AG20443 (cell line): ENCODE results near the gene COL15A1.

Experiments used
- DNase-seq: peaks from one replicate; pipeline ENCODE4 v3.0.0; 2012; ENCODE audit warnings: low spot score, mixed read lengths

Gene COL15A1

DNA sequence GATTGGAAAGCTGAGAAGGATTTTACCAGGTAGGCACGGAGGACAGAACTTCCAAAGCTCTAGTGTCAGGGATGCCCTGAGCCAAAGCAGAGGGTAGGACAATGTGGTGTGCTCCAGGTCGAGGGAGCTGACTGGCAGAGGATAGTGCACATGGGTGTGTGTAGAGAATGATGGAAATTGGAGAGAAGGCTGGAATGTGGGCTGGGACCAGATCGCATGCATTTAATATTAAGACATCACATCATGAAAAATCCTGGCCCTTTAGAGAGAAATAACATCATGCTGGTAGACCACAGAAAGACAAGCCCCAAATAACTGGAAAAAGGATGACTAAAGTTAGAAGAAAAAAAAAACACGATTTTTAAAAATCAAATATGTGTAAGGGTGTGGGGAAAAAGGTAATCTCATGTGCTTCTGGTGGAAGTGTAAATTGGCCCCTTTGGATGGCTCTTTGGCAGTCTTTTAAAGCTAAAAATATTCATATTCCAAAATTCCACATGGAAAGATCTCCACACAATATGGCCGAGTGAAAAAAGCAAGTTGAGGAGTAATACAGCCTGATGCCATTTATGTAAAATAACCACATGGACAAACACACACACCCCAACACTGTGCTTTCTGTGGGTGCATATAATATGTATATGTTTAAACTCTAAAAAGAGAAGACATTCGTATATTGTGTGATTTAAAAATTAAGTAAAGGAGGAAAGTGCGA is 94.2 kb downstream of the COL15A1 start:
- DNase-seq: peak; percentile 82

DNA sequence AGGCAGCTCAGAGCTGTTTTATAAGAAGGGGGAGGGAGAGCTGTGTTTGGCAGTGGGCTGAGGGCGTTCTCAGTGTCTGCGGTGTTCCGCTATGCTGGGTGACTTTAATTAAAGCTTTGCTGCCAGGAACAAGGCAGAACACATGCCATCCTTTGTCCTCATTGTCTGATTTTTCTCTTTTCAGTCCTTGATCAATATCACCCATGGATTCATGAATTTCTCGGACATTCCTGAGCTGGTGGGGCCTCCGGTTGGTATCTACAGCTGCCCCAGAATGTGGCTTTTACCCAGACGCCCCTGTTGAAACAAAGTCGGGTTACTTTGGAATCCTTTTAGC is 94.7 kb downstream of the COL15A1 start:
- DNase-seq: no peak

GRCh38 chr9:99039505-99040182 is 95.9 kb downstream of the COL15A1 start:
- no peak for DNase-seq

GRCh38 chr9:99040251-99040900 is 96.7 kb downstream of the COL15A1 start:
- no peak for DNase-seq

DNA sequence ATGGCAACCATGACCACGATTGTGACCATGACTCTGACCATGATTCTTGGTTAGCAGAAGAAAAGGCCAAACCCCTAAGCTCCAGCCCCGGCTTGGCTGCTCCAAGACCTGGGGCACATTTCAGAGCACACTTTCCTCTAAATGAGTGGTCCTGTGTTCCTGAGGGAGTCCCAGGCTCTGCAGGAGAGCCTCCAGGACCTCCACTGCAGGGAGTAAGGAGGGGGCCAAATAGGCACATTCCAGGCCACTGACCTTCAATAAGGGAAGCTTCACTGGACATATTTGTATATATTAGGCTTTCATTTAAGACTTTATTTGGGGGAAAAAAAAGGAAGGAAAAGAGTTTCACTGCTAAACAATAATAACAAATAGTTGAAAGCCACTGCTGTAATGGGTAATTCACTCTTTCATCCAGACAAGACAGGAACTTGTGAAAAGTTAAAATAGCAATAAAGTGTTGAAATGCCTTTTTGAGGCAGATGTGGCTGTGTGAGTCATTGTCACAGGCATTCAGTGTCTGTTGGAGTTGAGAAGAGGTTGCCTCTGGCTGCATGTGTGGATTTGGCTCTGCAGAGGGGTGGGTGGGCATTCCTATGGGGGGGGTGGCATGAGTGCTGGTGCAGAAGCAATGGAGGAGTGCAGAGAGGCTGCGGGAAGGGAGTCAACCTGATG is 97.3 kb downstream of the COL15A1 start:
- DNase-seq: peak; percentile 82

DNA sequence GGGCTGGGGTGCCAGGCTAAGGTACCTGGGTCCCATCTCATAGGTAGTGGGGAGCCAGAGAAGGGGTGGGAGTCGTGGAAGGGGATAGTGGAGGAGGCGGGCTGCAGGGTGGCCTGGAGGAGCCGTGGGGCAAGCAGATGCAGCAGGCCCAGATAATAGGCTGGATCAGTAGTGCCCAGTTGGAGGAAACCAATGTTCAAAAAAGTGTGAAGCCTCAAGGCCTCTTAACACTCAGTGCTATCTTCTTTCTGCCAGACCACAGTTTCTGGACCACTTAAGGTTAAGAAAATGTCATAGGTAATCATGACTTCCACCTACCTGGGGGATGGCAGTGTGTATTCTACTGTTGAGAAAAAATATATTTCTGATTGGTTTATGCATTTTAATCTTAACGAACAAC is 97.9 kb downstream of the COL15A1 start:
- no peak for DNase-seq

DNA sequence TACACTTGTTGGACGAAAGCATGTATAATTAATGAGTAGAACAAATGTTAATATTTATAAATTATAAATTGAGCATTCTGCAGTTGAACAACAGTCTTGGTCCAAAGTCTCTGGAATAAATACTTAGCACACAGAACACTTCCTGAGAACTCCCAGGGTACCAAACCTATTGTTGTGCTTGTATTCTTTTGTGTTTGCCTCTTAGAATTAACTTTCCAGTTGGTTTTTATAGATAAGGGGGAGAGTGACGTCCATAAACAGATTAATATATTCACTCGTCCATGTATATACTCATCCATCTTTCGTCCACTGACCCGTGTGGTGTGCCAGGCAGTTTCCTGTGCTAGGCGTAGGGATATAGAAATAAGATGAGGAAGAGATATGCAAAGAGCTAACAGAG is 98.9 kb downstream of the COL15A1 start:
- DNase-seq: no peak

DNA sequence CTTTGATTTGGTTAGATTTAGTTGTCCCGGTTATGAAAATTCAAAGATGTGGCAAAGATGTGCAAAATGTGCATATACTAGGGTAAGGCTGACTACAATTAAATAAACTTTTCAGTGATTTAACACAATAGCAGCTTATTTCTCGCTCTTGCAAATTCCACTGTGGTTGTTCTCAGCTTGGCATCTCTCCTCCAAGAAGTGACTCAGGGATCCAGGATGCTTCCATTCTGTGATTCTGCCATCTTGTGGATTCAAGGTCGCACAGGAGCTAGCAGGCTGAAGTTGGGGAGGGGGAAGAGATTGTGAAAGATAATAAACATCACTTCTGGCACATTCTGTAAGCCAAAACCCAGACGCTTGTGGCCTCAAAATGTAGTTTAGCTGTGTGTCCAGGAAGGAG is 101.1 kb downstream of the COL15A1 start:
- no peak for DNase-seq

DNA sequence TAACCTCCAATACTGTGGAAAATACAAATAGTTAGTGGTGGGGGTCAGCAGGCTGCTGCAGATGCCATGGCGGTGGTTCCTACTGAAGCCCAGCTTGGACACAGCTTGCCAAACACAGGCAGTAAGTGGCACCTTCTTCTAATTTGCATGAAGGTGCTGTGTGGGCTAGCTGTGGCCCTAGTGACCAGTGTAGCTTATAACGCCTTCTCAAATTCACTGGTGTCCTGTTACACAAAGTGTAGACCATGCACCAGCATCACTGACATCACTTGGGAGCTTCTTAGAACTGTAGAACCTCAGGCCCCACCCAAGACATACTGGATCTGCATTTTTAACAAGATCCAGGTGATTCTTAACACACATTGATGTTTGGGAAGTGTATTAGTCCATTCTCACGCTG is 102.4 kb downstream of the COL15A1 start:
- no peak for DNase-seq

- DNase-seq: no peak
Observed at GRCh38 chr9:99046542-99047071, 102.9 kb downstream of the COL15A1 start.

GRCh38 chr9:99049228-99049627 is 105.5 kb downstream of the COL15A1 start:
- no peak for DNase-seq

DNA sequence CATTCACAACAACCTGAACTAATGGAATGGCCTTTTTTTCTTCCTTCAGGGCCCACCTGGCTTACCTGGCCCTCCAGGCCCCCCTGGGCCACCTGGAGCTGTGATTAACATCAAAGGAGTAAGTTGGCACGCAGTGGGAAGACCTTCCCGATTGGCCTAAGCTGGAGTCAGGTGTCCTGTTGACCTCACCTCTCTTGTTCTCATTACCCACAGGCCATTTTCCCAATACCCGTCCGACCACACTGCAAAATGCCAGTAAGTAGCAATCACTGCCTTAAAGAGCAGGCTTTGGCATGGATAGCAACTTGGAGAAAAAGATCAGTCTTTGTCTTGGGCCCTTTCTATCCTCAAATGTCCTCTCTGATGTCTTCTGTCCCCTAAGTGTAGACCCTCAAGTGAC is 105.9 kb downstream of the COL15A1 start:
- no peak for DNase-seq

GRCh38 chr9:99050292-99050911 is 106.7 kb downstream of the COL15A1 start:
- DNase-seq: peak; percentile 45

GRCh38 chr9:99050924-99051323 is 107.2 kb downstream of the COL15A1 start:
- no peak for DNase-seq

DNA sequence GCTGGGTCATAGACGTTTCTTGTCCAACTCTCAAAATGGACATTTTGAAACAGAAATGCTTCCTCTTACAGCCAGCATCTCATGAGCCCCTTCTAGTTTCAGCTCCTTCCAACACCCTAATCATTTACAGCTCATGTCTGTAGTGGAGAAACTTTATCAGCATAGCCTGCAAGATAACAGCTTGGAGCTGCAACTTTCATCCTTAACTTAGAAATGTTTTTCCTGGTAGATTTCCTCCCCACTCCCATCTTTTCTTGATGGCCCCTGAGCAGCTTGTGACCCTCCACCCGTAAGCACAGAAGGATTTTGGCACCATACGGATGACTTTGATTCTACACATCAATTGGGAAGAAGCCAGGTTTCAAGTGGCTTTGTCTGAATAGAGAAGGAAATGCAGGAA is 107.7 kb downstream of the COL15A1 start:
- no peak for DNase-seq

DNA sequence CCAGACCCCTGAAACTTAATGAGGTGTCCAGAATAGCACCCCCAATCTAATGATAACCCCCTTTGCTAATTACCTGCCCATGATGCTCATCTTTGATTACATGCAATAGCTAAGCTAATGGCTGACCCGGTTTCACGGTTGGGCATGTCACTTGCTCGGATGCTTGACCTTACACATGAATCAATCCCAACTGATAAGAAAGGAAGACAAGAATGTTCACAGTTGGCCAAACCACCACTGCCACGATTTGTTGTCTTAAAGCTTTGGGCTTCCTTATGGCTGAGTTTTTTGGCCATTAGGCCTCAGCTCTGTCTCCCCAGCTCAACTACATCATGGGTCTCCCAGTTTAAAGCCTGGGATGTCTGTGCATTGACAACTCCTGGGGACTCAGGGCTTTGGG is 108.1 kb downstream of the COL15A1 start:
- DNase-seq: no peak

GRCh38 chr9:99052815-99053715 is 109.4 kb downstream of the COL15A1 start:
- DNase-seq: no peak

DNA sequence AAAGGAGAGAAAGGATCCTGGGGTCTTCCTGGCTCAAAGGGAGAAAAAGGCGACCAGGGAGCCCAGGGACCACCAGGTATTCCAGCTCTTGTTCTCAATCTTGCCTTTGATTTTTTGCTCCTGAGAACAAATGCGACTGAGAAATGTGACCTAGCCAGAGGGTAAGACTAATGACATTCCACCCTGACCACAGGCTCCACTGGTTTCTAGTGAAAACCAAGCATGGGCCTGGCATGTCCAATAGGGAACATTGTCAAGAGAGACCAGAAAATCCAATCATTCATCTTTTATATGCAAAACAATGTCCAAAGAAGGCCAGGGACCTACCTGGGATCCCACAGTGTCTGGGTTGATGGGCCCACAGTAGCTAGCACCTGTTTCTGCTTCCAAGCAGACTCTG is 110.9 kb downstream of the COL15A1 start:
- peak; percentile 69 for DNase-seq

GRCh38 chr9:99055384-99055783 is 111.7 kb downstream of the COL15A1 start:
- DNase-seq: no peak

DNA sequence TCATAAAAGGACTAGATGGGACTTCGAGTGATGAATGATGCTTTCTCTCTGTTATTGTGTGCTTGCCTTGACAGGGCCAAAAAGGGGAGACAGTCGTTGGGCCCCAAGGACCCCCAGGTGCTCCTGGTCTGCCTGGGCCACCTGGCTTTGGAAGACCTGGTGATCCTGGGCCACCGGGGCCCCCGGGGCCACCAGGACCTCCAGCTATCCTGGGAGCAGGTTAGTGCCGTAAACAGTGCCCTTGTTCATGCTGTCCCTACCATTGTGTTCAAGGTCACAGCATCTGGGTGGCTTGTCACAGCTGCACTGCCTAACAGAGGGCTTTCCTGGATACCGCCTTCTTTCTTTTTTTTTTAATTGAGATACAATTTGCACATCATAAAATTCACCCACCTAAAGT is 112.5 kb downstream of the COL15A1 start:
- DNase-seq: no peak
